Left colon (tissue), 2 donors: Measurements from ENCODE around the gene ARPIN. TPM values are rescaled to one million over a fixed set of nuclear protein-coding genes. Genes with fewer than 3 reads are reported as not detected.
"Not testable (repeated sequence)": the region's sequence is repeated elsewhere in the genome, so short reads cannot be mapped to it uniquely, and the experiment has no call there.

Experiments
- ATAC-seq: fragments of 200-7000 bp; cut with Tn5 transposase; one replicate; pipeline ENCODE4 v1.9.1; 2020; ENCODE audit warnings: mild to moderate bottlenecking, moderate library complexity
- DNase-seq, 2 donors: peaks; one replicate each; pipeline ENCODE4 v3.0.0-alpha.2; 2020
- intact Hi-C, 2 donors: fragments of 100-400 bp; cut with DNase I in 1 of 2; cut with micrococcal nuclease in 1 of 2; formaldehyde crosslinking; loops; one replicate each; pipeline versions ENCODE4 v1.11.2 to v1.14.0; 2022; cut with DNase I, micrococcal nuclease
- total RNA-seq, 2 donors: library from RNA; stranded (reverse); fragmentation: NEBNext Ultra II Directional; extraction: Animal tissue kit (Norgen Biotek cat#: 25700); gene quantifications; one replicate each; pipeline ENCODE4 v1.2.1, GENCODE V29; 2021
- donor health status: DM: no; HTN: no; CAD: no.
- donor health status: DM: yes; HTN: yes; CAD: no.

ARPIN gene
- total RNA-seq, 2 donors from 2014 or later, result 40.0 to 40.4 TPM

- peak; percentile 90 for ATAC-seq
- DNase-seq, result peak in 1 of 2 donors; percentile 48
- intact Hi-C loops, result no loop called here
Measured at GRCh38 chr15:89888214-89888804, 24.4 kb downstream of the ARPIN start.

- ATAC-seq, result no peak
- DNase-seq, result no peak
- intact Hi-C loops, result no loop called here
Measured at GRCh38 chr15:89885611-89886010, 27.1 kb downstream of the ARPIN start.

- ATAC-seq, DNase-seq, intact Hi-C loops: not testable (repeated sequence)
Measured at GRCh38 chr15:89885179-89885578, 27.6 kb downstream of the ARPIN start.

GRCh38 chr15:89883518-89883917, 29.2 kb downstream of the ARPIN start:
- intact Hi-C loops, result no loop called here
- no peak for DNase-seq
- ATAC-seq, result no peak

- no peak for DNase-seq
- intact Hi-C loops, result no loop called here
- ATAC-seq, result peak; percentile 27
Measured at GRCh38 chr15:89880727-89881126, 32.0 kb downstream of the ARPIN start.

- intact Hi-C loops, result loop anchor here in 1 of 2 donors (10.0 kb wide), 1 partner anchor 124 kb away; the partner anchor contains the start of gene MESP1
- DNase-seq, result no peak
- no peak for ATAC-seq
Measured at GRCh38 chr15:89878323-89878722, 34.4 kb downstream of the ARPIN start.

GRCh38 chr15:89877083-89877425, 35.7 kb downstream of the ARPIN start:
- intact Hi-C loops, result loop anchor here in 1 of 2 donors (10.0 kb wide), 1 partner anchor 122 kb away; the partner anchor contains the start of gene MESP1
- no peak for DNase-seq
- no peak for ATAC-seq

GRCh38 chr15:89876396-89877082, 36.2 kb downstream of the ARPIN start:
- intact Hi-C loops, result loop anchor here in 1 of 2 donors (10.0 kb wide), 1 partner anchor 122 kb away; the partner anchor contains the start of gene MESP1
- no peak for DNase-seq
- no peak for ATAC-seq

GRCh38 chr15:89875741-89876140, 37.0 kb downstream of the ARPIN start:
- no peak for DNase-seq
- intact Hi-C loops, result loop anchor here in 1 of 2 donors (10.0 kb wide), 1 partner anchor 121 kb away; the partner anchor contains the start of gene MESP1
- no peak for ATAC-seq

- ATAC-seq (peak; percentile 87), DNase-seq (peak; percentile 73 to 93)
- intact Hi-C loops, result loop anchor here (5.0 to 10.0 kb wide), 2 partner anchors 108 to 120 kb away; partner anchors contain the start of gene MESP1 (in 1 of the 2)
Measured at GRCh38 chr15:89874926-89875564, 37.7 kb downstream of the ARPIN start.

- no peak for DNase-seq
- peak; percentile 74 for ATAC-seq
- intact Hi-C loops, result loop anchor here (5.0 to 10.0 kb wide), 2 partner anchors 103 to 116 kb away; partner anchors contain the start of gene MESP1 (in 1 of the 2)
Measured at GRCh38 chr15:89870688-89871288, 42.0 kb downstream of the ARPIN start.

GRCh38 chr15:89870006-89870405, 42.7 kb downstream of the ARPIN start:
- ATAC-seq, result no peak
- intact Hi-C loops, result loop anchor here (5.0 to 10.0 kb wide), 2 partner anchors 103 to 115 kb away; partner anchors contain the start of gene MESP1 (in 1 of the 2)
- DNase-seq, result no peak

GRCh38 chr15:89869490-89869889, 43.3 kb downstream of the ARPIN start:
- DNase-seq, intact Hi-C loops, ATAC-seq: not testable (repeated sequence)

GRCh38 chr15:89864958-89865739, 47.6 kb downstream of the ARPIN start:
- peak; percentile 57 for ATAC-seq
- DNase-seq, result no peak
- intact Hi-C loops, result no loop called here

GRCh38 chr15:89863918-89864317, 48.8 kb downstream of the ARPIN start:
- ATAC-seq, result peak; percentile 65
- intact Hi-C loops, result no loop called here
- DNase-seq, result no peak

GRCh38 chr15:89860891-89861290, 51.9 kb downstream of the ARPIN start:
- ATAC-seq (no peak), DNase-seq (peak in 1 of 2 donors; percentile 44)
- intact Hi-C loops, result no loop called here

- DNase-seq, result no peak
- no peak for ATAC-seq
- intact Hi-C loops, result no loop called here
Measured at GRCh38 chr15:89860431-89860830, 52.3 kb downstream of the ARPIN start.

- intact Hi-C loops, result no loop called here
- DNase-seq (no peak), ATAC-seq (peak; percentile 68)
Measured at GRCh38 chr15:89858661-89859458, 53.9 kb downstream of the ARPIN start.
